ENCODE results near the gene SPATA3.
"Not testable (repeated sequence)": the region's sequence is repeated elsewhere in the genome, so short reads cannot be mapped to it uniquely, and the experiment has no call there.

Gene SPATA3

GRCh38 chr2:230995821-230996220, at the start of gene SPATA3:
SPATA3 (plus strand) TSS chr2:230996121; CDS start chr2:230996234, 113 bp downstream.
- DNase-seq = no peak

- no peak for DNase-seq
These were observed 49.3 kb upstream of the SPATA3 start for GRCh38 chr2:230946429-230947234.

GRCh38 chr2:230947235-230947576, 48.7 kb upstream of the SPATA3 start:
- DNase-seq = no peak

GRCh38 chr2:230947908-230948365, 48.0 kb upstream of the SPATA3 start:
- DNase-seq = no peak

GRCh38 chr2:230949966-230950873, 45.7 kb upstream of the SPATA3 start:
- DNase-seq = no peak

GRCh38 chr2:230950874-230951339, 45.0 kb upstream of the SPATA3 start:
- DNase-seq = no peak

- DNase-seq = no peak
These were observed 44.5 kb upstream of the SPATA3 start for GRCh38 chr2:230951396-230951795.

- no peak for DNase-seq
These were observed 43.5 kb upstream of the SPATA3 start for GRCh38 chr2:230952226-230952956.

- DNase-seq = no peak
These were observed 42.1 kb upstream of the SPATA3 start for GRCh38 chr2:230953845-230954244.

GRCh38 chr2:230954746-230955145, 41.2 kb upstream of the SPATA3 start:
- DNase-seq = no peak

- no peak for DNase-seq
These were observed 40.7 kb upstream of the SPATA3 start for GRCh38 chr2:230955163-230955737.

GRCh38 chr2:230956827-230957755, 38.8 kb upstream of the SPATA3 start:
- DNase-seq = no peak

GRCh38 chr2:230957756-230958391, 38.0 kb upstream of the SPATA3 start:
- DNase-seq = no peak

- no peak for DNase-seq
These were observed 36.8 kb upstream of the SPATA3 start for GRCh38 chr2:230958820-230959756.

GRCh38 chr2:230960026-230960425, 35.9 kb upstream of the SPATA3 start:
- no peak for DNase-seq

- DNase-seq = no peak
These were observed 34.8 kb upstream of the SPATA3 start for GRCh38 chr2:230961091-230961491.

GRCh38 chr2:230964136-230964730, 31.7 kb upstream of the SPATA3 start:
- DNase-seq = no peak

GRCh38 chr2:230967113-230967512, 28.8 kb upstream of the SPATA3 start:
- DNase-seq = no peak

- DNase-seq = not testable (repeated sequence)
These were observed 27.6 kb upstream of the SPATA3 start for GRCh38 chr2:230968314-230968713.

Data from NCI-H2171 (cell line).